DLD1 (cell line): ENCODE results near the gene FILIP1L.

Source experiments
- in situ Hi-C: cut with HindIII; loops from 2 replicates; pipeline ENCODE4 v1.10.0; 2017; ENCODE audit warnings: low sequenced_read_pairs

Gene FILIP1L

GRCh38 chr3:99875581-99875928 is 238.7 kb downstream of the FILIP1L start:
- in situ Hi-C loops = no loop called here

DNA sequence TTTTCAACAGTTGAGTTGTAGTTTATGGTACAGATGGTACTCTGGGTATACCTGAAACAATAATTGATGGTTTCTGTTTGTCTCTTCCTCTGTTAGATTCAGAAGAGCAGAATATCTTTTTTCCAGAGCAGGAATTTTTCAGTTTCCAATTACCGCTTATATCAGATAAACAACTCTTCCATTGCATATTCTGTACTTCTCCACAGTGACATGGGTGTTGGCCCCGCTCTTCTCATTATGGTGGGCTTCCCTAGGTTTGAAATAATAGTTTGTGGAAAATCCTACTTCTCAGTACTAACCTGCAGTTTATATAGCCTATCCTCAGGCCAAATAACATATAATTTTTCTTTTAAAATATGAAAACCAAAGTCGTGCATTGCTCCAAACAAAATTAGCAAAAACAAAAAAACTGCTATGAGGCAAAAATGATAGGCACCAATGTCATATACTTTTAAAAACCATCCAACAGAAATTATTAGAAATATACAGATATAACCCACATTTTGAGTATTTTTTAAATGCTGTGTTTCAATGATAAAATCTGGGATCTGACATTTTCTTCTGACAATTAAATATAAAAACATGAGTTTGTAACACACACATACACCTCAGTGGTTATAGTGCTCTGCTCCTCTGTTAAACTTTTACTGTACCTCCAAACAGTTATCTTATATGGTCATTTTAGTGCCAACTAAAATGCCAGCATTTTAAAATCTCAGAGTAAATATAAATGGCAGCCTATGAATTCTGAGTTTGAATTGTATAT is 239.9 kb downstream of the FILIP1L start:
- in situ Hi-C loops = no loop called here

GRCh38 chr3:99873269-99874102 is 240.8 kb downstream of the FILIP1L start:
- in situ Hi-C loops = no loop called here

- in situ Hi-C loops = no loop called here
These were observed 241.4 kb downstream of the FILIP1L start for GRCh38 chr3:99872923-99873254.

- in situ Hi-C loops = no loop called here
These were observed 242.9 kb downstream of the FILIP1L start for GRCh38 chr3:99871231-99872045.

DNA sequence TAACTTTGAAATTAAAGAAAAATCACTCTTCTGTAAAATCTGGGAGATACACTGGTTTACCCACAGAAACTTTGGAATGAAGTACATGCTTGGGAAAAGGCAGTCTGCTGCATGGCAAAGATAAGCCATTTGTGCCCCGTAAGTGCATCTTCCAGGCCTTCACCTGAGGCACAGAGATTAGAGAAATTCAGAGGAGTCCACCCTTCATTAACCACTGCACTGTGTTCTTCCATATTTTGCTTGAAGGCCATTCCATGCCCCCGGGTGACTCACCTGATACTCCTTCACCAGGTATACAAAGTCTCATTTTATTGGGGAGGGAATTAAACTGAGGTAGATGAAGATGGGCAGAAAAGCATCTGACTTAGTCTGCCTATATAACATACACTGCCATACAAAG is 243.6 kb downstream of the FILIP1L start:
- in situ Hi-C loops = no loop called here

- in situ Hi-C loops = no loop called here
These were observed 244.7 kb downstream of the FILIP1L start for GRCh38 chr3:99869621-99870020.

DNA sequence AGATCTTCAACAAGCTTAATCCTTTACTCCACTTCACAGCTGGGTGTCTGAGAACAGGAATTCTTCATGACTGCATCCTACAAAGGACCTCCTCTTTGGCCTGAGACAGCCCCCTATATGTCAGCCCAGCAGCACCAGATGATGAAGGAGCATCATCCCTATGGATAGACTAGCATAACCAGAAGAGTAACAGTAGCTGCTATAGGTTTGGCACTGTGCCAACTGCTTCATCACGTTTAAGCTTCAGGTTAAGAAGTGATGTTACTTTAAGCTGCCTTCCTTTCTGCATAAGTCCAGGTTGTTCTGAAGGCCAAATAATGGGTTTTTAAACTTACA is 246.0 kb downstream of the FILIP1L start:
- in situ Hi-C loops = no loop called here

GRCh38 chr3:99867594-99868310 is 246.5 kb downstream of the FILIP1L start:
- in situ Hi-C loops = no loop called here

DNA sequence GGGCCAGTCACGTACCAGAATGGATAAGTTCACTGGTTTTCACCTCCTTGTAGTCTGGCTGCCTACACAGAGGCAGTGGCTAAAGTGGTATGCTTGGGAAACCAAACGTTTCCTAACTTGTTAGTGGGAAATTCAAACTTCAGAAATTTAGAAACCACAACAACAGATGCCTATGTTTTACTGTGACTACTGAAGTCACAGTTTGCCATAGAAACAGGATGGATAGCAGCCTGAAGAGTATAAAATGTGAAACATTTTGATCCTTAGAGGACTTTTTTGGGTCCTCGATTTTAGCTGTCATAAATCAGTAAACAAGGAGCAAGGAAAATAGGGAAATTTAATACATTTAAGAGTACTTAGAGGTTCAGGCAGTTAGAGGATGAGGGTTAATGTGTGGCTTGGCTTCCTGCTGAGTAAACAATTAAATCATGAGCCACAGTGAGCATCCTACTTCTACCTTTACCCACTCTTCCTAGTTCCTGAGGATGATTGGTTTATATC is 248.0 kb downstream of the FILIP1L start:
- in situ Hi-C loops = no loop called here

DNA sequence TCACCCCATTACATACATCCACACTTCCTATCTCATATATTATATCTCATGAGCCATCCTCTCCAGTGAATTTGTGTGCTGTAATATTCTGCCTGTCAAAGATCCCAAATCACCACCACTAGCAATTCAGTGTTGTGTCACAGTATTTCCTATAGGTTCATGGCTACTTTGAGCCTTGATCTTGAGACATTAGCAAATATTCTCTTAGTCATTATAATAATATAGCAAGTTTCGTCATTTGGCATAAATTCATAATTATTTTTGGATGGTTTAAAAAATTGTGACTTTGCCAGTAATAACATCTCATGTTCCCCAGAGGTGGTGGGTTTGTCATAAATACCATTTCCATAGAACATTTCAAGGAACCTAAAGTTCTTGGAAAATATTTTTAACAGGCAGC is 249.0 kb downstream of the FILIP1L start:
- in situ Hi-C loops = no loop called here

DNA sequence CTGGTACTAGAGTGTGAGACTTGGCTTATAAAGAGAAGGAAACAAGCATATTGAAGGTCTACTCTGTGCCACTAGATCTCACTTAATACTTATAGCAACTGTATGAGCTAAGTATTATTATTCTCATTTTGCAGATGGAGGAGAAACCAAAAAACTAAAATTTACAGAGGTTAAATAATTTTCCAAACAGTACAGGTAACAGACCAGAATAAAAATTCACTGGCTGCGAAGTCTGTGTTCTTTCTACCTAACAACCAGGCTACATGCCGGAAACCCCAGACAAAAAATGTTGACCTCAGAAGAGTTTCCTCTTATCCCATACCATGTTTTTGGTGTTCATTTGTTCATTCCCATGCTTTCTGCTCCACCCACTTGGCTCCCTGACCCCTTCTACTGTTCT is 250.0 kb downstream of the FILIP1L start:
- in situ Hi-C loops = no loop called here

DNA sequence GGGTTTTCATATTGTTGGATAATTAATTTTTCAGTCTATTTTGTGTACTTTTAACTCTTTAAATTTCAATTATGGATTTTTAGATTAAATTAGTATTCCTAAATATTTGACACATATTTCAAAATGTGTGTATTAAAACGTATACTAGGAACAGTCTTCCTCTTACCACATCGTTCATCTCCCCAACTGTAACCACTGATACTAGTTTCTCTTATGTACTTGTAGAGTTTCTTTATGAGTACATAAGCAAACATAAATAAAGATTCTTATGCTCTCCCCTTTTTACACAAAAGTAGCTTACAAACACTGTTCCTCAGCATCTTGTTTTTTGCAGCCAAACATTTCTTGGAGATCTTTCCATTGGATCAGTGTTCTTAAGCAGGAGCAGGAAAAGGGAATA is 250.7 kb downstream of the FILIP1L start:
- in situ Hi-C loops = no loop called here

DNA sequence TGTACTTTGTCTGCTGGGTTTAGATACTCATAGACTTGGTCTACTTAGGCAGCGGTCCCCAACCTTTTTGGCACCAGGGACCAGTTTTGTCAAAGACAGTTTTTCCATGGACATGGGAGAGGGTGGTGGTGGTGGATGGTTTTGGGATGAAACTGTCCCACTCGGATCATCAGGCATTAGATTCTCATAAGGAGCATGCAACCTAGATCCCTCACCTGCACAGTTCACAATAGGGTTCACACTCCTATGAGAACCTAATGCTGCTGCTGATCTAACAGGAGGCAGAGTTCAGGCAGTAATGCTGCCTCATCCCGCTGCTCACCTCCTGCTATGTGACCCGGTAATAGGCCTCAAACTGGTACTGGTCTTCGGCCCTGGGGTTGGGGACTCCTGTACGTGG is 251.3 kb downstream of the FILIP1L start:
- in situ Hi-C loops = no loop called here

DNA sequence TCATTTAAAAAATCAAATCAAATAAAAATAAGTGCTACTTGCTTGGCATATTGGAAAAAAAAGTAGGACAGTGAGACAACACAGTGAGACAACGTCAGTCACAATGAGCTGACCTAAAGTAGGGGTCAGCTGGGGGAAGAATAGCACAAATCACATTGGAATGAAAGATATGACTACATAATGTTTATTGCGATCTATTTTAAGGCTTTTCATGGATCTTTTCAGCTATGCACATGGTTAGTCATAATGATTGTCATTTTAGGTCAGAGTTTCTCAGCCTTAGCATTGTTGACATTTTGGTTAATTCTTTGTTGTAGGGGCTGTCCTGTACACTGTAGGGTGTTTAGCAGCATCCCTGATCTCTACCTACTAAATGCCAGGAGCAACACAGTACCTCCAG is 252.1 kb downstream of the FILIP1L start:
- in situ Hi-C loops = no loop called here

DNA sequence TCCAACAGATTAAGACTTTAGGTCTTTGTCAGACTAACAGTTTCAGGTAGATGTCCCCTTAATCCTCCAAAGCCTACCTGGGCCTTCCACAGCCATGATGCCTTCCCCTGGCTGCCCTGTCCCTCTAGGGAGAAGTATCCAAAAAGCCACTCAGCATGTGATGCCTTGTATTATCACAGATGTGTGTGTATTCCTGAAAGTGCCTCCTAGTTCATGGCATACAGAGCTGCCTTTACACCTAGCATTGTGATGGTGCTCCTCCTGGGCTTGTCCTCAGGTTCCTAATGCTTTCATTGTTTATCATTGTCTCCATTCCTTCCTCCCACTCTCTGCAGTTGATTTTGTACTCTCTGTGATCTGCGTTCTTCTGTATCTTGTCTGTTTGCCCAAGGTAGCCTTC is 253.1 kb downstream of the FILIP1L start:
- in situ Hi-C loops = no loop called here

- in situ Hi-C loops = no loop called here
These were observed 254.5 kb downstream of the FILIP1L start for GRCh38 chr3:99859825-99860224.

- in situ Hi-C loops = no loop called here
These were observed 255.8 kb downstream of the FILIP1L start for GRCh38 chr3:99858469-99858868.

GRCh38 chr3:99857278-99857677 is 257.0 kb downstream of the FILIP1L start:
- in situ Hi-C loops = no loop called here

GRCh38 chr3:99856437-99857220 is 257.7 kb downstream of the FILIP1L start:
- in situ Hi-C loops = no loop called here
